NCI-H1930 (cell line): ENCODE results near the gene SURF2.

ENCODE experiments used
- DNase-seq, 2 experiments: peaks; one replicate each; lab custom pipeline; 2025; lab: John Stamatoyannopoulos, UW

Gene SURF2

GRCh38 chr9:133401588-133401987 lies 45.2 kb downstream of the SURF2 start:
- no peak for DNase-seq

- no peak for DNase-seq
Measured at GRCh38 chr9:133402689-133403088, 46.3 kb downstream of the SURF2 start.

- no peak for DNase-seq
Measured at GRCh38 chr9:133403766-133404453, 47.6 kb downstream of the SURF2 start.

GRCh38 chr9:133404454-133405002 lies 48.2 kb downstream of the SURF2 start:
- no peak for DNase-seq

GRCh38 chr9:133405508-133406438 lies 49.4 kb downstream of the SURF2 start:
- DNase-seq, result no peak

- peak; percentile 16 to 36 for DNase-seq
Measured at GRCh38 chr9:133406480-133407307, 50.3 kb downstream of the SURF2 start.

- no peak for DNase-seq
Measured at GRCh38 chr9:133408042-133408441, 51.7 kb downstream of the SURF2 start.
